Activated T-cell treated with anti-CD3 and anti-CD28 coated beads, Interleukin-2, amount 50 U/mL, for 4 hours (primary cell): Measurements from ENCODE around the gene FIG4. TPM values are rescaled to one million over a fixed set of nuclear protein-coding genes. Genes with fewer than 3 reads are reported as not detected.
"Not testable (repeated sequence)": the region's sequence is repeated elsewhere in the genome, so short reads cannot be mapped to it uniquely, and the experiment has no call there.

Experiments
- ATAC-seq, 2 donors: fragments of 200-7000 bp; cut with Tn5 transposase; one replicate each; pipeline ENCODE4 v1.10.0; 2021
- DNase-seq: peaks from one replicate; pipeline ENCODE4 v3.0.0-alpha.2; 2020
- H3K27me3 Mint-ChIP-seq: one replicate; pipeline ENCODE4 v1.8.0; 2021; ENCODE audit warnings: low read depth, mixed read lengths
- H3K36me3 Mint-ChIP-seq: one replicate; pipeline ENCODE4 v1.8.0; 2022; ENCODE audit warnings: mixed read lengths; ENCODE audit not compliant: insufficient read depth
- H3K4me1 Mint-ChIP-seq: one replicate; pipeline ENCODE4 v1.8.0; 2021; ENCODE audit warnings: low read depth, mixed read lengths
- H3K4me3 Mint-ChIP-seq: one replicate; pipeline ENCODE4 v1.8.0; 2021; ENCODE audit warnings: mild to moderate bottlenecking, moderate library complexity, mixed read lengths
- H3K9me3 Mint-ChIP-seq: one replicate; pipeline ENCODE4 v1.8.0; 2021; ENCODE audit warnings: mixed read lengths
- total RNA-seq, 3 donors: library from RNA; stranded (reverse); gene quantifications; one replicate each; pipeline ENCODE4 v1.2.1, GENCODE V29; 2021

The FIG4 gene
- total RNA-seq, 3 donors from 2014 or later = 5.4 to 6.4 (median 5.9) TPM

GRCh38 chr6:109808837-109809236 lies 117.7 kb downstream of the FIG4 start:
- peaks cover 29% of the 10 kb centered on the region for H3K36me3 Mint-ChIP-seq
- no peaks in the 10 kb centered on the region for H3K9me3 Mint-ChIP-seq
- no peak for ATAC-seq
- no peaks in the 10 kb centered on the region for H3K4me1 Mint-ChIP-seq
- H3K4me3 Mint-ChIP-seq = no peak overlapping the region
- no peak for DNase-seq
- H3K27me3 Mint-ChIP-seq = no peaks in the 10 kb centered on the region

GRCh38 chr6:109815054-109815453 lies 124.0 kb downstream of the FIG4 start:
- DNase-seq = no peak
- peaks cover 25% of the 10 kb centered on the region for H3K36me3 Mint-ChIP-seq
- no peak overlapping the region for H3K4me3 Mint-ChIP-seq
- ATAC-seq = no peak
- no peaks in the 10 kb centered on the region for H3K9me3 Mint-ChIP-seq
- no peaks in the 10 kb centered on the region for H3K4me1 Mint-ChIP-seq
- no peaks in the 10 kb centered on the region for H3K27me3 Mint-ChIP-seq

- ATAC-seq = no peak
- H3K36me3 Mint-ChIP-seq = peaks cover 27% of the 10 kb centered on the region
- no peaks in the 10 kb centered on the region for H3K4me1 Mint-ChIP-seq
- H3K27me3 Mint-ChIP-seq = no peaks in the 10 kb centered on the region
- DNase-seq = no peak
- no peaks in the 10 kb centered on the region for H3K9me3 Mint-ChIP-seq
- no peak overlapping the region for H3K4me3 Mint-ChIP-seq
Observed at GRCh38 chr6:109816452-109817374, 125.6 kb downstream of the FIG4 start.

GRCh38 chr6:109820706-109821350 lies 129.7 kb downstream of the FIG4 start:
- no peaks in the 10 kb centered on the region for H3K27me3 Mint-ChIP-seq
- DNase-seq = no peak
- ATAC-seq = no peak
- H3K4me1 Mint-ChIP-seq = no peaks in the 10 kb centered on the region
- H3K4me3 Mint-ChIP-seq = no peak overlapping the region
- no peaks in the 10 kb centered on the region for H3K9me3 Mint-ChIP-seq
- H3K36me3 Mint-ChIP-seq = peaks cover 33% of the 10 kb centered on the region

- Mint-ChIP-seq H3K4me1 (no peaks in the 10 kb centered on the region), H3K27me3 (no peaks in the 10 kb centered on the region), H3K9me3 (no peaks in the 10 kb centered on the region), H3K4me3 (no peak overlapping the region), H3K36me3 (peaks cover 32% of the 10 kb centered on the region)
- DNase-seq (no peak), ATAC-seq (no peak)
Observed at GRCh38 chr6:109821428-109821827, 130.3 kb downstream of the FIG4 start.

- ATAC-seq = no peak
- peaks cover 46% of the 10 kb centered on the region for H3K36me3 Mint-ChIP-seq
- peaks cover 4% of the 10 kb centered on the region for H3K9me3 Mint-ChIP-seq
- H3K4me1 Mint-ChIP-seq = no peaks in the 10 kb centered on the region
- DNase-seq = no peak
- H3K27me3 Mint-ChIP-seq = no peaks in the 10 kb centered on the region
- no peak overlapping the region for H3K4me3 Mint-ChIP-seq
Observed at GRCh38 chr6:109824105-109824504, 133.0 kb downstream of the FIG4 start.

- Mint-ChIP-seq H3K9me3 (peaks cover 19% of the 10 kb centered on the region), H3K36me3 (peaks cover 57% of the 10 kb centered on the region), H3K4me1 (no peaks in the 10 kb centered on the region), H3K27me3 (no peaks in the 10 kb centered on the region), H3K4me3 (no peak overlapping the region)
- DNase-seq (no peak), ATAC-seq (no peak)
Observed at GRCh38 chr6:109826551-109826950, 135.5 kb downstream of the FIG4 start.

GRCh38 chr6:109831352-109831751 lies 140.3 kb downstream of the FIG4 start:
- not testable (repeated sequence) for H3K4me1 Mint-ChIP-seq, DNase-seq, ATAC-seq, H3K27me3 Mint-ChIP-seq, H3K4me3 Mint-ChIP-seq
- Mint-ChIP-seq H3K36me3 (peaks cover 34% of the 10 kb centered on the region), H3K9me3 (peaks cover 19% of the 10 kb centered on the region)

- H3K27me3 Mint-ChIP-seq = no peaks in the 10 kb centered on the region
- H3K4me3 Mint-ChIP-seq = no peak overlapping the region
- ATAC-seq (no peak), DNase-seq (no peak)
- peaks cover 15% of the 10 kb centered on the region for H3K9me3 Mint-ChIP-seq
- H3K4me1 Mint-ChIP-seq = no peaks in the 10 kb centered on the region
- H3K36me3 Mint-ChIP-seq = peaks cover 14% of the 10 kb centered on the region
Observed at GRCh38 chr6:109834131-109834530, 143.0 kb downstream of the FIG4 start.

- Mint-ChIP-seq H3K9me3 (peaks cover 11% of the 10 kb centered on the region), H3K27me3 (no peaks in the 10 kb centered on the region), H3K4me1 (no peaks in the 10 kb centered on the region), H3K36me3 (peaks cover 13% of the 10 kb centered on the region), H3K4me3 (no peak overlapping the region)
- no peak for DNase-seq
- no peak for ATAC-seq
Observed at GRCh38 chr6:109834595-109835437, 143.7 kb downstream of the FIG4 start.

GRCh38 chr6:109840034-109840433 lies 148.9 kb downstream of the FIG4 start:
- Mint-ChIP-seq H3K27me3 (no peaks in the 10 kb centered on the region), H3K36me3 (no peaks in the 10 kb centered on the region), H3K4me3 (no peak overlapping the region), H3K9me3 (no peaks in the 10 kb centered on the region), H3K4me1 (no peaks in the 10 kb centered on the region)
- no peak for DNase-seq
- no peak for ATAC-seq

- Mint-ChIP-seq H3K4me3 (no peak overlapping the region), H3K27me3 (no peaks in the 10 kb centered on the region), H3K36me3 (no peaks in the 10 kb centered on the region), H3K4me1 (no peaks in the 10 kb centered on the region), H3K9me3 (no peaks in the 10 kb centered on the region)
- DNase-seq = no peak
- no peak for ATAC-seq
Observed at GRCh38 chr6:109840796-109841195, 149.7 kb downstream of the FIG4 start.

- Mint-ChIP-seq H3K9me3 (no peaks in the 10 kb centered on the region), H3K27me3 (no peaks in the 10 kb centered on the region), H3K4me3 (no peak overlapping the region), H3K4me1 (no peaks in the 10 kb centered on the region), H3K36me3 (no peaks in the 10 kb centered on the region)
- DNase-seq = no peak
- no peak for ATAC-seq
Observed at GRCh38 chr6:109841869-109842268, 150.8 kb downstream of the FIG4 start.

- ATAC-seq = no peak
Observed at GRCh38 chr6:109852713-109853112, 161.6 kb downstream of the FIG4 start.

More at GRCh38 chr6:109852713-109853112, 161.6 kb downstream of the FIG4 start:
- Mint-ChIP-seq H3K27me3 (no peaks in the 10 kb centered on the region), H3K9me3 (no peaks in the 10 kb centered on the region), H3K36me3 (no peaks in the 10 kb centered on the region), H3K4me1 (no peaks in the 10 kb centered on the region), H3K4me3 (no peak overlapping the region)
- no peak for DNase-seq
